Esophagus squamous epithelium (tissue), 4 donors: ENCODE measurements around the gene P3H2.

Experiments used
- POLR2A ChIP-seq, 4 donors: fragments of 450-650 bp; IDR thresholded peaks; one replicate each; pipeline ENCODE4 v1.6.1; 2017; ENCODE audit warnings: antibody characterized with exemption in 4 of 4, mild to moderate bottlenecking in 4 of 4, moderate library complexity in 3 of 4
- TF ChIP-seq, protein P1 (sequence below), 6 experiments: fragments of 450-650 bp in 4 of 6; fragments of 200-600 bp in 2 of 6; sonication (generic) in 2 of 6; IDR thresholded peaks; one replicate each; pipeline ENCODE4 v1.5.1; 2016 to 2019; ENCODE audit warnings: antibody characterized with exemption in 6 of 6, mild to moderate bottlenecking in 4 of 6, moderate library complexity in 4 of 6

DNA sequence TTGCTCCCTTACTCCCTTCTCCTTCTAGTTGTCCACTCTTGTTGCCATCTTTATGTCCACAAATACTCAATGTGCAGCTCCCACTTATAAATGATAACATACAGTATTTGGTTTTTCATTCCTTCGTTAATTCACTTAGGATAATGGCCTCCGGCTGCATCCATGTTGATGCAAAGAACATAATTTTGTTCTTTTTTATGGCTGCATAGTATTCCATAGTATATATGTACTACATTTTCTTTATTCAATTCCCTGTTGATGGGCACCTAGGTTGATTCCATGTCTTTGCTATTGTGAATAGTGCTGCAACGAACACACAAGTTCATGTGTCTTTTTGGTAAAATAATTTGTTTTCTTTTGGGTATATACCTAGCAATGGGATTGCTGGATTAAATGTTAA, 21.3 kb upstream of the P3H2 start:
- TF ChIP-seq POLR2A (IDR thresholded peaks at IDR 0.05) = no peak
- TF ChIP-seq, protein P1, sequence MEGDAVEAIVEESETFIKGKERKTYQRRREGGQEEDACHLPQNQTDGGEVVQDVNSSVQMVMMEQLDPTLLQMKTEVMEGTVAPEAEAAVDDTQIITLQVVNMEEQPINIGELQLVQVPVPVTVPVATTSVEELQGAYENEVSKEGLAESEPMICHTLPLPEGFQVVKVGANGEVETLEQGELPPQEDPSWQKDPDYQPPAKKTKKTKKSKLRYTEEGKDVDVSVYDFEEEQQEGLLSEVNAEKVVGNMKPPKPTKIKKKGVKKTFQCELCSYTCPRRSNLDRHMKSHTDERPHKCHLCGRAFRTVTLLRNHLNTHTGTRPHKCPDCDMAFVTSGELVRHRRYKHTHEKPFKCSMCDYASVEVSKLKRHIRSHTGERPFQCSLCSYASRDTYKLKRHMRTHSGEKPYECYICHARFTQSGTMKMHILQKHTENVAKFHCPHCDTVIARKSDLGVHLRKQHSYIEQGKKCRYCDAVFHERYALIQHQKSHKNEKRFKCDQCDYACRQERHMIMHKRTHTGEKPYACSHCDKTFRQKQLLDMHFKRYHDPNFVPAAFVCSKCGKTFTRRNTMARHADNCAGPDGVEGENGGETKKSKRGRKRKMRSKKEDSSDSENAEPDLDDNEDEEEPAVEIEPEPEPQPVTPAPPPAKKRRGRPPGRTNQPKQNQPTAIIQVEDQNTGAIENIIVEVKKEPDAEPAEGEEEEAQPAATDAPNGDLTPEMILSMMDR (IDR thresholded peaks at IDR 0.05) = no peak
